Measurements from ENCODE around the gene PODXL2. TPM values are rescaled to one million over a fixed set of nuclear protein-coding genes. Genes with fewer than 3 reads are reported as not detected.
A peak's percentile ranks its signal among the peaks of the same experiment; 100 is the strongest.

The PODXL2 gene
- total RNA-seq, 2 experiments from 2014 or later: 4.0 to 4.2 TPM

DNA sequence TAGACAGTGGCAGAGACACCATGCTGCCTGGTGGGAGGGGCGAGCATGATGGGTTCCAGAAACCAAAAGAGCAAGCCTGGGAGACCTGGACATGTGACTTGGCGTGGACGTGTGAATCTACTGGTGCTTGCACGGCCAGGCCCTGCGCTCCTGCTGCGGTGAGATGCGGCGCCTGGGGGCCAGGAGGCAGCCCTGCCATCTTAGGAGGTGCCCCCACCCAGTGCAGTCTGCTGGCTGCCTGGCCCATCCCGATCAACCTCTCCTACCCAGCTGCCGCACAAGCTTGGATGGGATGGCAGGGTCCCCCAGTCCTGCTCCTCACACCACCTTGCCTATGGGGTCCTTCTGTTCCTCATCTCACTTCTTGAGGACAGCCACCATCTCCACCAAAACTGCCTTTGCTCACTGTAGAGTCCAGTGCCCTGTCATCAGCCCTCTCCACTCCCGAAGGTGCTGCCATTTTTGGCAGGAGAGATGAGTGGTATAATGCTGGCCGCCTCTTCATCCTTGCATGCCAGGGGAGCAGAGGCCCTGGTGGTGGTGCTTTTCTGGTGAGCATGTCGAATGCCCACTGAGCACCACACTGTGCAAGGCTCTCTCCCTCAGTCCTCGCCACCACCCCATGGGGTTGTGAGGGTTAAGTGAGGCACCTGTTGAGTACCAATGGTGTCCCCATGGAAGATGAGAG is 40.7 kb downstream of the PODXL2 start:
- ChIA-PET CTCF (no interaction called here), POLR2A (no interaction called here)
- Mint-ChIP-seq H3K4me3 (peak overlapping the region; percentile 66), H3K27me3 (no peaks in the 10 kb centered on the region), H3K27ac (peak overlapping the region; percentile 98), H3K9me3 (no peaks in the 10 kb centered on the region), H3K36me3 (ENCODE audit: low read depth) (peaks cover 17% of the 10 kb centered on the region), H3K4me1 (ENCODE audit: low read depth) (peaks cover 27% of the 10 kb centered on the region)
- ATAC-seq (ENCODE audit: poor library complexity): no peak
- no peak for TF ChIP-seq CTCF (IDR thresholded peaks at IDR 0.05)
- no peak overlapping the region for H3K27ac ChIP-seq (ENCODE audit: low read depth in 1 of 2, low read length in 2 of 2)
- no peaks in the 10 kb centered on the region for H3K9me3 ChIP-seq (ENCODE audit: control insufficient read depth in 1 of 2, insufficient read depth in 1 of 2, low read length in 2 of 2)
- peaks cover 28% of the 10 kb centered on the region for H3K4me1 ChIP-seq (ENCODE audit: insufficient read depth, low read length)
- H3K36me3 ChIP-seq (ENCODE audit: insufficient read depth, low read length): no peaks in the 10 kb centered on the region
- DNase-seq: no peak
- no peaks in the 10 kb centered on the region for H3K27me3 ChIP-seq (ENCODE audit: control insufficient read depth in 1 of 2, insufficient read depth in 2 of 2, low read length in 2 of 2)
- intact Hi-C loops (cut with DNase I, micrococcal nuclease): loop anchor here (5.0 to 10.0 kb wide), 13 partner anchors 77 to 1752 kb away; partner anchors contain the start of genes EEFSEC (in 1 of the 2), KLF15 (in 1 of the 2), PLXNA1 (in 1 of the 2) and RAB7A (in 1 of the 2)
- H3K4me3 ChIP-seq (ENCODE audit: low read length): no peak overlapping the region

GRCh38 chr3:127670229-127670559 is 41.2 kb downstream of the PODXL2 start:
- Histone ChIP-seq H3K27ac (ENCODE audit: low read depth in 1 of 2, low read length in 2 of 2) (no peak overlapping the region), H3K4me1 (ENCODE audit: insufficient read depth, low read length) (peaks cover 32% of the 10 kb centered on the region), H3K27me3 (ENCODE audit: control insufficient read depth in 1 of 2, insufficient read depth in 2 of 2, low read length in 2 of 2) (no peaks in the 10 kb centered on the region), H3K36me3 (ENCODE audit: insufficient read depth, low read length) (no peaks in the 10 kb centered on the region), H3K4me3 (ENCODE audit: low read length) (no peak overlapping the region), H3K9me3 (ENCODE audit: control insufficient read depth in 1 of 2, insufficient read depth in 1 of 2, low read length in 2 of 2) (no peaks in the 10 kb centered on the region)
- Mint-ChIP-seq H3K27me3 (no peaks in the 10 kb centered on the region), H3K9me3 (no peaks in the 10 kb centered on the region), H3K4me3 (peak overlapping the region; percentile 89), H3K36me3 (ENCODE audit: low read depth) (peaks cover 17% of the 10 kb centered on the region), H3K27ac (peak overlapping the region; percentile 98), H3K4me1 (ENCODE audit: low read depth) (peaks cover 30% of the 10 kb centered on the region)
- ATAC-seq (ENCODE audit: poor library complexity) (no peak), DNase-seq (no peak)
- CTCF ChIA-PET: no interaction called here
- intact Hi-C loops (cut with DNase I, micrococcal nuclease): loop anchor here (5.0 to 10.0 kb wide), 13 partner anchors 78 to 1753 kb away; partner anchors contain the start of genes EEFSEC (in 1 of the 2), KLF15 (in 1 of the 2), PLXNA1 (in 1 of the 2) and RAB7A (in 1 of the 2)
- POLR2A ChIA-PET: no interaction called here
- TF ChIP-seq CTCF (IDR thresholded peaks at IDR 0.05): no peak

- ATAC-seq (ENCODE audit: poor library complexity) (no peak), DNase-seq (no peak)
- H3K27me3 ChIP-seq (ENCODE audit: control insufficient read depth in 1 of 2, insufficient read depth in 2 of 2, low read length in 2 of 2): no peaks in the 10 kb centered on the region
- Mint-ChIP-seq H3K4me3 (peak overlapping the region; percentile 97), H3K27ac (peak overlapping the region; percentile 98), H3K9me3 (no peaks in the 10 kb centered on the region), H3K4me1 (ENCODE audit: low read depth) (peaks cover 35% of the 10 kb centered on the region), H3K27me3 (no peaks in the 10 kb centered on the region), H3K36me3 (ENCODE audit: low read depth) (peaks cover 18% of the 10 kb centered on the region)
- H3K36me3 ChIP-seq (ENCODE audit: insufficient read depth, low read length): no peaks in the 10 kb centered on the region
- H3K4me3 ChIP-seq (ENCODE audit: low read length): no peak overlapping the region
- H3K27ac ChIP-seq (ENCODE audit: low read depth in 1 of 2, low read length in 2 of 2): no peak overlapping the region
- ChIA-PET CTCF (interaction anchor here (1.0 kb wide), 1 partner anchor 23 kb away, joined by 3 read pairs; no protein-coding TSS in a partner anchor), POLR2A (interaction anchor here (2.8 kb wide), 1 partner anchor 73 kb away, joined by 23 read pairs; the partner anchor contains the start of gene MCM2)
- peaks cover 32% of the 10 kb centered on the region for H3K4me1 ChIP-seq (ENCODE audit: insufficient read depth, low read length)
- TF ChIP-seq CTCF (IDR thresholded peaks at IDR 0.05): no peak
- intact Hi-C loops (cut with DNase I, micrococcal nuclease): loop anchor here (5.0 to 10.0 kb wide), 13 partner anchors 79 to 1754 kb away; partner anchors contain the start of genes EEFSEC (in 1 of the 2), KLF15 (in 1 of the 2), PLXNA1 (in 1 of the 2) and RAB7A (in 1 of the 2)
- H3K9me3 ChIP-seq (ENCODE audit: control insufficient read depth in 1 of 2, insufficient read depth in 1 of 2, low read length in 2 of 2): no peaks in the 10 kb centered on the region
These were observed 42.0 kb downstream of the PODXL2 start for GRCh38 chr3:127670761-127671522.

Data from CD4-positive, alpha-beta T cell (primary cell).